Activated CD8-positive, alpha-beta memory T cell treated with anti-CD3 and anti-CD28 coated beads, Interleukin-2, amount 50 U/mL, for 24 hours (primary cell): ENCODE results near the gene HPRT1.

Experiments used
- DNase-seq: peaks from one replicate; pipeline ENCODE4 v3.0.0-alpha.2; 2020; ENCODE audit errors: extremely low read depth

HPRT1 gene

GRCh38 chrX:134476284-134476683, 16.3 kb downstream of the HPRT1 start:
- no peak for DNase-seq

- DNase-seq: no peak
These were observed 18.4 kb downstream of the HPRT1 start for GRCh38 chrX:134478374-134478773.

GRCh38 chrX:134480061-134480460, 20.1 kb downstream of the HPRT1 start:
- no peak for DNase-seq

DNA sequence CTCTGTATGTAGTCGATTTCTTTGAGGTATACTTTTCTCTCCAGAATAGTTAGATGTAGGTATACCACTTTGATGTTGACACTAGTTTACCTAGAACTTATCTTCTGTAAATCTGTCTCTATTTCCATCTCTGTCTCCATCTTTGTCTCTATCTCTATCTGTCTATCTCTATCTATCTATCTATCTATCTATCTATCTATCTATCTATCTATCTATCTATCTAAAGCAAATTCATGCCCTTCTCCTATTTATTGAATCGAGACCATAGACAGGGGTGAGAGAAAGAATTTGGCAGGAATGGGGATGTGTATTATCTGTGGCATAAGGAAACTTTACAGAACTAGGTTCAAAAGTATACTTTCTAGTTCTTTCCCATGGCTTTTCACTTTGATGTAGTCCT, 21.4 kb downstream of the HPRT1 start:
- no peak for DNase-seq

DNA sequence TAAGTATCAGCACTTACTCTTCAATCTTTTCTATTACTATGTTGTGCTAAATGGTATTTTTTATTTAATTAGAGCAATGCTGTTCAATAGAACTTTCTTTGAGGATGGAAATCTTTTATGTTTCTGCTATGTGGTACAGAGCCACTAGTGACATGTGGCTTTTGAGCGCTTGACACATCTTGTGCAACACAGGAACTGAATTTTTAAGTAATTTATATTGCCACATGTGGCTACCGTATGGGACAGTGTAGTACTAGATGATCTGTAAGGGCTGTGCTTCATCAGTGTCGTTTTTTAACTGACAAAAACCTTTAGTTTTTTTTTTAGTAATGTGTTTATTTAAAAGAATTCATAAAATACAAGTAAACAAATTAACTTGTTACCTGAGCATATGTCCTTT, 22.4 kb downstream of the HPRT1 start:
- no peak for DNase-seq

DNA sequence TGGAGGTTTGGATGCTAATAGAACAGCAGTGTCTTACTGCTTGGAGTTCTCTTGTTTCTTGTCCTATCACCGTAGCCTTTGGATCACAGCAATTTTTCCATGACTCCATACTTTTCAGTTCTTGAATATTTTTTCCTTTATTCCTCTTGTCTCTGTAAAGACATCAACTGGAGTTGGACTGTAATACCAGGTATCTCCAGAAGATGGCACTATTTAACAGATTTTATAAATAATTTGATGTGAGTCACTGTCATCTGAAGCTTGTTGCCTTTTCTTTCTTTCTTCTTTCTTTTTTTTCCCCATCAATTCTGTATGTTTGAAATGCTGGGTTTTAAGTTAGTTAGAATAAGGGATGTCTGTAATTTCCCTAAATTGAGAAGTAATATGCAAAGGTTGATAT, 24.1 kb downstream of the HPRT1 start:
- no peak for DNase-seq

DNA sequence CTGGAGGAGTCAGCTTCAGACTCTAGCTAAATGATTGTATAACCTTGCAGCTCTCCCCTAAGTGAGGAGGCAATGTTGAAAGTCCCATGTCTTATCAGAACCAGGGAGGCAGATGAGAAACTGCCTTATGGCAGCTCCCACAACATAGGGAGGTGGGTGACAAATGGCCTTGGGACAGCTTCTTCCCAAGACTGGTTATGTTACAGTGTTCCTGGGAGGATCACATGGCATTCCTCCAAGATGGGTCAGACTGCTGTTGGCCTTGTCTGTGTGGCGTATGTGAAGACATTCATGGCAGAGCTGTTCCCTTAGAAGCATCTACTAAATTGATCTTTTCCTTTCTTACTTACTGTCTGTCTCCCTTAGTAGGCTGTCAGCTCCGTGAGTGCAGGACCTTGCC, 42.0 kb downstream of the HPRT1 start:
- DNase-seq: no peak

DNA sequence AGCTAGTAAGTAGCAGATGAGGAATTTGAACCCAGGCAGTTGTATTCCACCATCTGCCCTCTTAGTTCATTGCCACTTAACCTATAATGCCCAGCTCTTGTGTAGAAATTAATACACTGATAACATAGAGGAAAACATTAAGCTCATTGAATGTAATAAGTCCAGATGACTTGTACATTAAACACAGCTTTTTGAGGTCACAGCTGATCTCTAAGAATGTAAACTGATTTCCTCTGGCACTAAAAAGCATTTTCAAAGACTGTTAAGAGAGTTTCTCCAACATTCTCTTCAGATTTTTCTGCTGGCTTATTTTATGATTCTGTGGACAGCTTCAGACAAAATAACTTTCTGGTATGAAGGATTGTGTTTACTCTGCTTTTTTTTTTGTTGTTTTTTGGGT, 42.7 kb downstream of the HPRT1 start:
- no peak for DNase-seq

DNA sequence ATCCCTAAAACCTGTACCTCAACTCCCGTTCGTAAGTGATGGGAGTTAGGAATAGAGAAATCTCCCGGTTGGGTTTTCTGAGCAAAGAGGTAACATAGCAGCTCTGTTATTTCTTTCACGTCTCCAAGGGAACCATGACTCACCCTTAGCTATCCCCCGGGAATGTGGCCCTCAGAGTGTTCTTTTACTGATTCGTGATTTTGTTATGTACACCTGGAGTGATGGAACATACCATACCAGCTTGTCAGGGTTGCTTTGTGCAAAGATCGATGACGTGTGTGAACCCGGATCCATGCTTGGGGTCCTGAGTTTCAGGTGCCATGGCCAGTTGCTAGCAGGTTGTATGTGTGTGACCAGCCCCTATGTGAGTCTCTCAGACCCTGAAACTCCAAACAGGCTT, 52.6 kb downstream of the HPRT1 start:
- no peak for DNase-seq

DNA sequence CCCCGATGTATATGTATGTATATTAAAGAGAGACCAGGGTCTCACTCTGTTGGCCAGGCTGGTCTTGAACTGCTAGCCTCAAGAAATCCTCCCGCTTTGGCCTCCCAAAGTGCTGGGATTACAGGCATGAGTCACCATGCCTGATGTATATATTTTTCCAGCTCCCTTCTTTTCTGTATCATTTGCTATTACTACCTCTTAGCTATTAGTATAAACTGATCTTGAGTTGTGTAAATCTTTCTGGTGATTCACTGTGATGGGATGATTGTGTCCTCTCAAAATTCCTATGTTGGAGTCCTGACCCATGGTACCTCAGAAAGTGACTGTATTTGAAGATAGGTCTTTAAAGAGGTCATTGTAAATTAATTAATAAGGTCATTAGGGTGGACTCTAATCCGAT, 53.1 kb downstream of the HPRT1 start:
- DNase-seq: no peak

DNA sequence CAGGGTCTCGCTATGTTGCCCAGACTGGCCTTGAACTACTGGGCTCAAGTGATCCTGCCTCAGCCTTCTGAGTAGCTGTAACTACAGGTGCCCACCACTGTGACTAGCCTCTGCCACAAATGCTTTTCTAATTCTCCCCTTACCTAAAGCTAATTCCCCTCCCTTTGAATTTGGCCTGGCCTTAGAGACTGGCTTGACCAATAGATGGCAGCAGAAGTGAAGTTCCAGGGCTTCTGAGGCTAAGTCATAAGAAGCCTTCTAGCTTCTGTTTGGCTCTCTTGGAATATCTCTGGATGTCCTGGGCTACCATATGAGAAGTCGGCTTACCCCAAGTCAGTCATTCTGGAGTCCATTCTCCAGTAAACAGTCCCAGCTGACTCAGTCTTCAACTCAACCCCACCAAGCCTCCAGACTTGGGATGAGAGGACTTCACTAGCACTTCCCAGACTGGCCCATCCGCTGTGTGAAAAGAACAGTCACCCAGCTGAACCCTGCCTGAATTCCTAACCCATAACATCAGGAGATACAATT, 61.0 kb downstream of the HPRT1 start:
- DNase-seq: no peak

DNA sequence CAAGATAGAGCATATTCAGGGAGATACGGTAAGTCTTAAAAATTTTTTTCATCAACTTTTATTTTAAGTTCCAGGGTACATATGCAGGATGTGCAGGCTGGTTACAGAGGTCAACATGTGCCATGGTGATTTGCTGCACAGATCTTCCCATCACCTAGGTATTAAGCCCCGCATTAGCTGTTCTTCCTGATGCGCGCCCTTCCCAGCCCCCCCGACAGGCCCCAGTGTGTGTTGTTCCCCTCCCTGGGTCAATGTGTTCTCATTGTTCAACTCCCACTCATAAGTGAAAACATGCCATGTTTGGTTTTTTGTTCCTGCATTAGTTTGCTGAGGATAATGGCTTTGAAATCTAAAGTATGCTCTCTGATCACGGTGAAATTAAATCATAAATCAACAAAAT, 64.2 kb downstream of the HPRT1 start:
- no peak for DNase-seq

DNA sequence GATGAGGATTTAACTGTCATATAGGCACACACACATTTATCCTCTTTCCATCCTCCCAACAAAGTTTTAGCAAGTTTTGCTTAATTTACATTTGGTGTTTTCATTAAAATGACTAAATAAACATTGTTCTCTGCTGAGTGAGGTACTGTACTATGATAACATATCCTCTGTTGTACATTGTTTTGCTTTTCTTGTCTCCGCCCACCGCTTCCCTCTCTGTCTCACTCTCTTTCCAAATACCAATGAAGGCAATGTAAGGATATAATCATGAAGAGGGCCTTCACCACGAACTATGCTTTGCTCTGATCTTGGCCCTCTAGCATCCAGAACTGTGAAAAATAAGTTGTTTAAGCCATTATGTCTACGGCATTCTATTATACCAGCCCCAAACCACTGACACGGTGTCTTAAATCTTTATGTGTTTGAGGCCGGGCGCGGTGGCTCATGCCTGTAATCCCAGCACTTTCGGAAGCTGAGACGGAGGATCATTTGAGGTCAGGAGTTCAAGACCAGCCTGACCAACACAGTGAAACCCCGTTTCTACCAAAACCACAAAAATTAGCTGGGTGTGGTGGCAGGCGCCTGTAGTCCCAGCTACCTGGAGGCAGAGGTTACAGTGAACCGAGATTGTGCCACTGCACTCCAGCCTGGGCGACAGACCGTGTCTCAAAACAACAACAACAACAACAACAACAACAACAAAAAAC, 65.3 kb downstream of the HPRT1 start:
- no peak for DNase-seq

DNA sequence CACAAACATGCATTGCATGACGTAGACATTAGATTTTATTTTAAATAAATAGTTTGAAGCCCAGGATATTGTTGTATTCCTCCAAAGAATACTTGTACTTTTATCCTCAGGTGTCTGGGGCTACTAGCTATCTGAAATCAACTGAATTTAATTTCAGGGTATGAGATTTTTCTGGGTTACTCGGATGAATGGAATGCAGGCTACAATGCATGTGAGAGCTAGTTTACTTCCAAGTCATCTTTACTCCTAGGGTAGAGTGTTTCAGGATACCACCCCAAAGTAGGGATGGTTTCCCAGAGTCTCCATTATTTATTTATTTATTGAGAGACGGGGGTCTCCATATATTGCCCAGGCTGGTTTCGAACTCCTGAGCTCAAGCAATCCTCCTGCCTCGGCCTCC, 66.4 kb downstream of the HPRT1 start:
- DNase-seq: no peak

GRCh38 chrX:134528960-134529359, 69.0 kb downstream of the HPRT1 start:
- no peak for DNase-seq

DNA sequence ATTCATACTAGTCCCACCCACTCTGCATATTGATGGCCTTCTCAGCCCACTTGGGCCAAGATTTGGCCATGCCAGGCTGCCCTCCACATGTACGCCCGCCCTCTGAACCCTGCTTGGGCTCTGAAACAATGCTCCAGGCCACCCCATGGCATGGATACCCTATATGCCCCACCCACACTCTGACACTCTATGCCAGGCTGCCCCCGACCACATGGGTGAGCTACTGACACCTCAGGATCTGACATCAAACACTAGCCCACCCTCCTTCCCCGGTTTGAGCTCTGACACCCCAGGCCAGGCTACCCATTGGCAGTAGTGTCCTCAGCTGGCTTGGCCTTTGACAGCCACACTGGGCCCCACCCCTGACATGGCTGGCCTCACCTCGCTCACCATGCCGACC, 69.5 kb downstream of the HPRT1 start:
- DNase-seq: no peak

GRCh38 chrX:134530845-134531244, 70.9 kb downstream of the HPRT1 start:
- DNase-seq: no peak

DNA sequence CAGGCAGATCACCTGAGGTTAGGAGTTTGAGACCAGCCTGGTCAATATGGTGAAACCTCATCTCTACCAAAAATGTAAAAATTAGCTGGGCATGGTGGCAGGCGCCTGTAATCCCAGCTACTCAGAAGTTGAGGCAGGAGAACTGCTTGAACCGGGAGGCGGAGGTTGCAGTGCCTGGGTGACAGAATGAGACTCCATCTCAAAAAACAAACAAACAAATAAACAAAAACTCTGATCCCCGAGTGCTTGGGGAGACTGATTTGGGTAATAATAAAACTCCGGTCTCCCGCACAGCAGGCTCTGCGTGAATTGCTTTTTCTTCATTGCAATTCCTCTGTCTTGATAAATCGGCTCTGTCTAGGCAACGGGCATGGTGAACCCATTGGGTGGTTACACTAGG, 73.4 kb downstream of the HPRT1 start:
- DNase-seq: no peak

DNA sequence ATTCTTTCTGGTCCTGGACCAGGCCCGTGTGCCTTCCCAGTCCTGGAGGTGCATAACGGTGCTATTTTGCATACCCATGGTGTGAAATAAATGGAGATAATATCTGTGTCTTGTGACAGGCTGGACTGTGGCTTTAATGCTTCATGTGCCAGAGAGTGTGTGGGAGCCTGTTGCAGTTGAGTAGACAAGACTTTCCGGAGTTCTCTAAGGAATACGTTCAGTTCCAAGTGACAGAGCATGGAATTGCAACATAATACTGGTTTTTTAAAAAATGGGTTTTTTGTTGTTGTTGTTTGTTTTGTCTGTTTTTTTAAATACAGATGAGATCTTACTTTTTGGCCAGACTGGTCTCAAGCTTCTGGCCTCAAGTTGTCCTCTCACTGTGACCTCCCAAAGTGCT, 74.0 kb downstream of the HPRT1 start:
- no peak for DNase-seq

- DNase-seq: no peak
These were observed 77.4 kb downstream of the HPRT1 start for GRCh38 chrX:134537179-134537955.

- DNase-seq: no peak
These were observed 78.4 kb downstream of the HPRT1 start for GRCh38 chrX:134538316-134538715.

- DNase-seq: no peak
These were observed 81.9 kb downstream of the HPRT1 start for GRCh38 chrX:134541906-134542305.

DNA sequence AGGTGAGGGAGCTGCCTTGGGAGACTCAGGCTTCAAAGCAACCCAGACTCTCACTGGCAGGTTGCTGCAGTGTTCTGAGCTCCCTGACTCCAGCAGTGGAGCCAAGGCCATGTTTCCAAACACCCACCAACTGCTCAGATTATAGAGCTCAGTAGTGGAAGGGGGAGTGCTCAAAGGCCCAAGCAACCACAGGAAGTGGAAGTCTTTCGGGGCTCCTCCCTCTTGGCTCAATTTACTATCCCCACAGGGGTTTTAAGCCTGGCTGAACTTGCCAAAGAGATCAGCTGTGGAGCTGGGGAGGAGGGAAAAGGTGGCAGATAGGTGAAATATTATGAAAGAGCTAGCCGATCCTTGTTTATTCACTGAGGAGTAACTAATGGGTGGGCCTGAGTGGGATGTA, 82.5 kb downstream of the HPRT1 start:
- no peak for DNase-seq
